ENCODE measurements around the gene FERMT3.

Gene FERMT3

GRCh38 chr11:64186492-64187165 is 19.9 kb upstream of the FERMT3 start:
- DNase-seq, result peak; percentile 39

- no peak for DNase-seq
Observed at GRCh38 chr11:64192434-64192833, 14.1 kb upstream of the FERMT3 start.

- no peak for DNase-seq
Observed at GRCh38 chr11:64196626-64197025, 9.9 kb upstream of the FERMT3 start.

- no peak for DNase-seq
Observed at GRCh38 chr11:64198511-64198910, 8.0 kb upstream of the FERMT3 start.

GRCh38 chr11:64201543-64201942 is 5.0 kb upstream of the FERMT3 start:
- no peak for DNase-seq

GRCh38 chr11:64202992-64203391 is 3.5 kb upstream of the FERMT3 start:
- no peak for DNase-seq

- no peak for DNase-seq
Observed at GRCh38 chr11:64203421-64204079, 3.0 kb upstream of the FERMT3 start.

GRCh38 chr11:64204080-64204440 is 2.5 kb upstream of the FERMT3 start:
- no peak for DNase-seq

GRCh38 chr11:64204464-64204989 is 2.0 kb upstream of the FERMT3 start:
- DNase-seq, result peak; percentile 75

GRCh38 chr11:64207256-64208085 is 950 bp downstream of the FERMT3 start:
- no peak for DNase-seq

GRCh38 chr11:64208086-64208795 is 1.7 kb downstream of the FERMT3 start:
- DNase-seq, result no peak

GRCh38 chr11:64208796-64209562 is 2.5 kb downstream of the FERMT3 start:
- no peak for DNase-seq

- no peak for DNase-seq
Observed at GRCh38 chr11:64209563-64209843, 3.0 kb downstream of the FERMT3 start.

GRCh38 chr11:64210301-64211020 is 3.9 kb downstream of the FERMT3 start:
- DNase-seq, result no peak

GRCh38 chr11:64211181-64211872 is 4.8 kb downstream of the FERMT3 start:
- no peak for DNase-seq

- DNase-seq, result no peak
Observed at GRCh38 chr11:64216879-64217278, 10.4 kb downstream of the FERMT3 start.

GRCh38 chr11:64218628-64219353 is 12.3 kb downstream of the FERMT3 start:
- DNase-seq, result peak; percentile 7

GRCh38 chr11:64219354-64219684 is 12.8 kb downstream of the FERMT3 start:
- no peak for DNase-seq

GRCh38 chr11:64219755-64220154 is 13.2 kb downstream of the FERMT3 start:
- DNase-seq, result no peak

- no peak for DNase-seq
Observed at GRCh38 chr11:64220271-64220670, 13.8 kb downstream of the FERMT3 start.

- no peak for DNase-seq
Observed at GRCh38 chr11:64220798-64221197, 14.3 kb downstream of the FERMT3 start.

Data from retina (tissue), 1 donor.